NCI-H460 (cell line): ENCODE measurements around the gene BCDIN3D. TPM values are rescaled to one million over a fixed set of nuclear protein-coding genes. Genes with fewer than 3 reads are reported as not detected.

ENCODE experiments used
- DNase-seq: peaks from one replicate; pipeline ENCODE4 v3.0.0-alpha.2; 2016; ENCODE audit warnings: low read depth; ENCODE audit errors: extremely low read depth
- total RNA-seq: library from RNA; depleted of rRNA; stranded (reverse); fragments of >200 nt; shearing (Covaris generic); gene quantifications from 2 replicates; pipeline ENCODE4 v1.2.3, GENCODE V29; 2014

The BCDIN3D gene
- total RNA-seq, 1 experiment from 2014 or later = 8.5 TPM

GRCh38 chr12:49800421-49801140 lies 42.3 kb downstream of the BCDIN3D start:
- DNase-seq = no peak

- DNase-seq = no peak
Measured at GRCh38 chr12:49798934-49799333, 44.0 kb downstream of the BCDIN3D start.

- DNase-seq = no peak
Measured at GRCh38 chr12:49798248-49798647, 44.7 kb downstream of the BCDIN3D start.

GRCh38 chr12:49797449-49797776 lies 45.5 kb downstream of the BCDIN3D start:
- DNase-seq = no peak

- no peak for DNase-seq
Measured at GRCh38 chr12:49796606-49797448, 46.1 kb downstream of the BCDIN3D start.

- no peak for DNase-seq
Measured at GRCh38 chr12:49796155-49796554, 46.8 kb downstream of the BCDIN3D start.

GRCh38 chr12:49795654-49796105 lies 47.2 kb downstream of the BCDIN3D start:
- DNase-seq = no peak

- DNase-seq = no peak
Measured at GRCh38 chr12:49794811-49795653, 47.9 kb downstream of the BCDIN3D start.

GRCh38 chr12:49794021-49794420 lies 48.9 kb downstream of the BCDIN3D start:
- DNase-seq = no peak

- no peak for DNase-seq
Measured at GRCh38 chr12:49793620-49794019, 49.3 kb downstream of the BCDIN3D start.

- DNase-seq = no peak
Measured at GRCh38 chr12:49792976-49793580, 49.8 kb downstream of the BCDIN3D start.

GRCh38 chr12:49792181-49792970 lies 50.5 kb downstream of the BCDIN3D start:
- no peak for DNase-seq

- DNase-seq = no peak
Measured at GRCh38 chr12:49791700-49792099, 51.2 kb downstream of the BCDIN3D start.

- DNase-seq = no peak
Measured at GRCh38 chr12:49790741-49791555, 52.0 kb downstream of the BCDIN3D start.

GRCh38 chr12:49789992-49790391 lies 52.9 kb downstream of the BCDIN3D start:
- no peak for DNase-seq

- DNase-seq = no peak
Measured at GRCh38 chr12:49787672-49788071, 55.2 kb downstream of the BCDIN3D start.
